Sigmoid colon (tissue), 3 donors: ENCODE results near the gene C2CD2.

Experiments
- CTCF ChIP-seq, 4 experiments: fragments of 450-650 bp in 3 of 4; fragments of 200-600 bp in 1 of 4; IDR thresholded peaks; one replicate each; pipeline ENCODE4 v1.5.1; 2016 to 2019; ENCODE audit warnings: antibody characterized with exemption in 4 of 4, mild to moderate bottlenecking in 3 of 4, moderate library complexity in 2 of 4
- POLR2A ChIP-seq, 2 donors: fragments of 450-650 bp; IDR thresholded peaks; one replicate each; pipeline ENCODE4 v1.6.1; 2016; ENCODE audit warnings: antibody characterized with exemption in 2 of 2, mild to moderate bottlenecking in 2 of 2, moderate library complexity in 2 of 2

GRCh38 chr21:41972511-41973205 lies 18.8 kb upstream of the C2CD2 start:
- TF ChIP-seq CTCF (IDR thresholded peaks at IDR 0.05) (no peak), POLR2A (IDR thresholded peaks at IDR 0.05) (no peak)
